Thyroid gland (tissue), 4 donors: ENCODE results near the gene CYP24A1. TPM values are rescaled to one million over a fixed set of nuclear protein-coding genes. Genes with fewer than 3 reads are reported as not detected.
A peak's percentile ranks its signal among the peaks of the same experiment; 100 is the strongest.

Experiments
- DNase-seq, 2 donors: peaks; one replicate each; pipeline ENCODE4 v3.0.0-alpha.2; 2019
- H3K27ac ChIP-seq, 3 donors: fragments of 200-600 bp; sonication (generic); 1 replicate in 2 of 3; 2 replicates in 1 of 3; pipeline ENCODE4 v1.5.1; 2016 to 2019; ENCODE audit warnings: mild to moderate bottlenecking in 1 of 3, moderate library complexity in 1 of 3
- H3K27me3 ChIP-seq: fragments of 200-600 bp; sonication (generic); one replicate; pipeline ENCODE4 v1.5.1; 2019
- H3K36me3 ChIP-seq, 2 donors: fragments of 200-600 bp; sonication (generic); one replicate each; pipeline ENCODE4 v1.5.1; 2016 to 2019
- H3K4me1 ChIP-seq, 2 donors: fragments of 200-600 bp; sonication (generic); one replicate each; pipeline ENCODE4 v1.5.1; 2017 to 2019
- H3K4me3 ChIP-seq, 3 donors: fragments of 200-600 bp; sonication (generic); replicated peaks in 1 of 3; 1 replicate in 2 of 3; 2 replicates in 1 of 3; pipeline ENCODE4 v1.5.1; 2016; ENCODE audit warnings: mild to moderate bottlenecking in 1 of 3
- H3K9me3 ChIP-seq: fragments of 200-600 bp; sonication (generic); one replicate; pipeline ENCODE4 v1.5.1; 2017
- CTCF ChIP-seq, 6 experiments: fragments of 200-600 bp in 3 of 6; fragments of 450-650 bp in 3 of 6; sonication (generic) in 3 of 6; IDR thresholded peaks; one replicate each; pipeline ENCODE4 v1.5.1; 2016 to 2019; ENCODE audit warnings: antibody characterized with exemption in 6 of 6, mild to moderate bottlenecking in 2 of 6, inconsistent platforms in 1 of 6, moderate library complexity in 1 of 6
- POLR2A ChIP-seq, 2 donors: fragments of 450-650 bp; IDR thresholded peaks; one replicate each; pipeline ENCODE4 v1.6.1; 2017; ENCODE audit warnings: antibody characterized with exemption in 2 of 2, mild to moderate bottlenecking in 2 of 2, moderate library complexity in 1 of 2
- WGBS, 2 donors: methylation state at CpG; one replicate each; pipeline ENCODE4 v1.1.5; 2017; 5-methylcytosine and 5-hydroxymethylcytosine counted together
- intact Hi-C: fragments of 100-400 bp; cut with DNase I; formaldehyde crosslinking; loops from one replicate; pipeline ENCODE4 v1.15.1; 2023
- total RNA-seq, 4 donors: library from RNA; depleted of rRNA; stranded (reverse); fragments of >200 nt; gene quantifications; one replicate each; pipeline ENCODE4 v1.2.3, GENCODE V29; 2016

The CYP24A1 gene
- total RNA-seq, 4 donors from 2014 or later, result 0.44 to 6.6 (median 0.67) TPM; not detected in 1

GRCh38 chr20:54204063-54204462 lies 30.3 kb upstream of the CYP24A1 start:
- no peaks in the 10 kb centered on the region for H3K36me3 ChIP-seq
- TF ChIP-seq CTCF (IDR thresholded peaks at IDR 0.05), result no peak
- TF ChIP-seq POLR2A (IDR thresholded peaks at IDR 0.05), result no peak
- no peak overlapping the region for H3K27ac ChIP-seq
- intact Hi-C loops, result no loop called here
- peaks cover 4 to 7% of the 10 kb centered on the region in 2 donors for H3K4me1 ChIP-seq
- no peak for DNase-seq
- no peak overlapping the region for H3K4me3 ChIP-seq
- H3K9me3 ChIP-seq, result no peaks in the 10 kb centered on the region
- 78% methylated on average over 6 of the region's 6 CpGs for WGBS, 2 donors
- H3K27me3 ChIP-seq, result no peaks in the 10 kb centered on the region

GRCh38 chr20:54203281-54203680 lies 29.5 kb upstream of the CYP24A1 start:
- Histone ChIP-seq H3K9me3 (no peaks in the 10 kb centered on the region), H3K27ac (no peak overlapping the region), H3K27me3 (no peaks in the 10 kb centered on the region), H3K4me1 (peaks cover 0 to 4% of the 10 kb centered on the region in 2 donors), H3K4me3 (no peak overlapping the region), H3K36me3 (no peaks in the 10 kb centered on the region)
- intact Hi-C loops, result no loop called here
- WGBS, 2 donors, result 73 to 80% methylated on average over 5 of the region's 5 CpGs
- TF ChIP-seq POLR2A (IDR thresholded peaks at IDR 0.05), result no peak
- no peak for TF ChIP-seq CTCF (IDR thresholded peaks at IDR 0.05)
- DNase-seq, result no peak

GRCh38 chr20:54201268-54201846 lies 27.6 kb upstream of the CYP24A1 start:
- Histone ChIP-seq H3K9me3 (no peaks in the 10 kb centered on the region), H3K27ac (no peak overlapping the region), H3K4me1 (peaks cover 0 to 10% of the 10 kb centered on the region in 2 donors), H3K4me3 (no peak overlapping the region), H3K27me3 (no peaks in the 10 kb centered on the region), H3K36me3 (no peaks in the 10 kb centered on the region)
- no peak for TF ChIP-seq POLR2A (IDR thresholded peaks at IDR 0.05)
- no peak for TF ChIP-seq CTCF (IDR thresholded peaks at IDR 0.05)
- no peak for DNase-seq
- 65 to 72% methylated on average over 4 of the region's 4 CpGs for WGBS, 2 donors
- intact Hi-C loops, result loop anchor here (2.0 kb wide), 1 partner anchor 105 kb away; no protein-coding TSS in a partner anchor

DNA sequence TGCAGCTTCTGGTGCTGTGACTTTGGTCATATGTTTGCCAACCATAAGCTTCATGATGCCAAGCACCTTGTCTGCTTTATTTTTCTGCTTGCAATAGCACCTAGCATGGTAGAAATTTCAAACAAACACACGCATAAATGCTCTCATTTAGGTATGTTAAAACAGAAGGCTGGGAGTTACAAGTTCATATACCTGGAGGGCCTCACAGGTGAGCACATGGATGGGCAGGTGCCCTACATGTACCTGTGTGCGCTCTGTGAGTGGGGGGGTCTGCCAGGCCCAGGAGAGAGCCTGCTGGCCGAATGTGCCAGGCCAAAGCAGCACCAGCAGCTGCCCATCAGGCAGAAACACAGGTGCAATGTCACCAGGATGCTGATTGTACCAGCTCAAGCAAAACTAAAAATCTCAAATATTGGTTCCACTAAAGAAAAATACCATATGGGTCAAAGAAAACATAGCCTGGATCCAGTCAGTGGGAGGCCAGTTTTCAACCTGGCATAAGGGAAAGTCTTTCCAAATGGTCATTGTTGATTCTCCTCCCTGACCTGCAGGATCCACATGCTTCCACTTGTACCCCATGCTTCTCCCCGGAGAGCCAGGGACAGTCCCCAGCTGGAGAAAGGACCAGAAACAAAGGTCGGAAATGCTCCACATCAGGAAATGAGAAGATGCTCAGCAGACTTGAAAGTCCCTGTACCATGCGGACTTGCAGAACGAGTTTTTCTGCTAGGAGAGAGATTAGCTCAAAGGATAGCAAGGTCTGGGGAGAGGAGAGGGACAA lies 26.9 kb upstream of the CYP24A1 start:
- Histone ChIP-seq H3K4me3 (no peak overlapping the region), H3K9me3 (no peaks in the 10 kb centered on the region), H3K36me3 (no peaks in the 10 kb centered on the region), H3K4me1 (peaks cover 0 to 14% of the 10 kb centered on the region in 2 donors), H3K27me3 (no peaks in the 10 kb centered on the region), H3K27ac (no peak overlapping the region)
- intact Hi-C loops, result loop anchor here (2.0 kb wide), 1 partner anchor 104 kb away; no protein-coding TSS in a partner anchor
- no peak for TF ChIP-seq CTCF (IDR thresholded peaks at IDR 0.05)
- 48 to 61% methylated on average over 7 of the region's 7 CpGs for WGBS, 2 donors
- DNase-seq, result no peak

GRCh38 chr20:54199721-54200176 lies 26.0 kb upstream of the CYP24A1 start:
- WGBS, 2 donors, result 17 to 22% methylated on average over 7 of the region's 7 CpGs
- Histone ChIP-seq H3K4me3 (no peak overlapping the region), H3K27me3 (no peaks in the 10 kb centered on the region), H3K27ac (no peak overlapping the region), H3K36me3 (no peaks in the 10 kb centered on the region), H3K9me3 (no peaks in the 10 kb centered on the region), H3K4me1 (peaks cover 0 to 14% of the 10 kb centered on the region in 2 donors)
- peak; percentile 71 to 76 for DNase-seq
- TF ChIP-seq POLR2A (IDR thresholded peaks at IDR 0.05), result no peak
- peak; percentile 74 to 92 (median 90) for TF ChIP-seq CTCF (IDR thresholded peaks at IDR 0.05)
- intact Hi-C loops, result loop anchor here (2.0 kb wide), 1 partner anchor 103 kb away; no protein-coding TSS in a partner anchor
